Loucy (cell line): ENCODE measurements around the gene PIP5K1A.

Experiments used
- H2AFZ ChIP-seq: fragments of 200-600 bp; sonication (generic); 2 replicates; pipeline ENCODE4 v1.6.0; 2016; ENCODE audit warnings: antibody characterized with exemption, mild to moderate bottlenecking, low read length, moderate library complexity
- H3F3A ChIP-seq: fragments of 200-600 bp; 2 replicates; pipeline ENCODE4 v1.6.0; 2016; ENCODE audit warnings: antibody characterized with exemption, low read depth, mild to moderate bottlenecking
- H3K27me3 ChIP-seq: fragments of 200-600 bp; sonication (generic); 2 replicates; pipeline ENCODE4 v1.6.1; 2014; ENCODE audit warnings: low read length, mild to moderate bottlenecking; ENCODE audit not compliant: insufficient read depth, poor library complexity, severe bottlenecking
- H3K36me3 ChIP-seq: fragments of 200-600 bp; sonication (generic); 2 replicates; pipeline ENCODE4 v1.6.1; 2016; ENCODE audit warnings: low read length; ENCODE audit not compliant: insufficient read depth
- H3K4me1 ChIP-seq: fragments of 200-600 bp; sonication (generic); 2 replicates; pipeline ENCODE4 v1.5.1; 2014; ENCODE audit warnings: low read length, mild to moderate bottlenecking; ENCODE audit not compliant: insufficient read depth, poor library complexity, severe bottlenecking
- H3K4me2 ChIP-seq: fragments of 200-600 bp; sonication (generic); 2 replicates; pipeline ENCODE4 v1.6.0; 2014; ENCODE audit warnings: antibody characterized with exemption, low read length, low read depth, mild to moderate bottlenecking; ENCODE audit not compliant: poor library complexity, severe bottlenecking
- H3K4me3 ChIP-seq: fragments of 200-600 bp; sonication (generic); 2 replicates; pipeline ENCODE4 v1.5.1; 2014; ENCODE audit warnings: low read length, mild to moderate bottlenecking, mixed read lengths; ENCODE audit not compliant: poor library complexity, severe bottlenecking
- H3K79me2 ChIP-seq: fragments of 200-600 bp; sonication (generic); 2 replicates; pipeline ENCODE4 v1.6.1; 2014; ENCODE audit warnings: low read length; ENCODE audit not compliant: insufficient read depth
- H3K9ac ChIP-seq: fragments of 200-600 bp; sonication (generic); 2 replicates; pipeline ENCODE4 v1.6.0; 2014; ENCODE audit warnings: mild to moderate bottlenecking, low read depth, low read length, moderate library complexity; ENCODE audit not compliant: poor library complexity, severe bottlenecking
- H3K9me2 ChIP-seq: fragments of 200-600 bp; sonication (generic); replicated peaks from 2 replicates; pipeline ENCODE4 v1.6.1; 2016; ENCODE audit warnings: low read depth, low read length, mixed read lengths
- H3K9me3 ChIP-seq: fragments of 200-600 bp; sonication (generic); 2 replicates; pipeline ENCODE4 v1.6.1; 2014; ENCODE audit warnings: mild to moderate bottlenecking, antibody characterized with exemption, low read length, low read depth; ENCODE audit not compliant: insufficient read depth
- H4K20me1 ChIP-seq: fragments of 200-600 bp; sonication (generic); 2 replicates; pipeline ENCODE4 v1.6.0; 2014; ENCODE audit warnings: antibody characterized with exemption, low read length, mild to moderate bottlenecking; ENCODE audit not compliant: insufficient read depth, poor library complexity, severe bottlenecking
- EZH2phosphoT487 ChIP-seq: fragments of 200-600 bp; IDR thresholded peaks from 2 replicates; pipeline ENCODE4 v1.6.1; 2018; ENCODE audit warnings: antibody characterized with exemption, mild to moderate bottlenecking, moderate library complexity, borderline replicate concordance
- TF ChIP-seq, protein P1 (sequence below): fragments of 200-600 bp; sonication (generic); conservative IDR thresholded peaks from 2 replicates; pipeline ENCODE4 v1.5.1; 2014; ENCODE audit warnings: mild to moderate bottlenecking, antibody characterized with exemption, low read length

PIP5K1A gene

DNA sequence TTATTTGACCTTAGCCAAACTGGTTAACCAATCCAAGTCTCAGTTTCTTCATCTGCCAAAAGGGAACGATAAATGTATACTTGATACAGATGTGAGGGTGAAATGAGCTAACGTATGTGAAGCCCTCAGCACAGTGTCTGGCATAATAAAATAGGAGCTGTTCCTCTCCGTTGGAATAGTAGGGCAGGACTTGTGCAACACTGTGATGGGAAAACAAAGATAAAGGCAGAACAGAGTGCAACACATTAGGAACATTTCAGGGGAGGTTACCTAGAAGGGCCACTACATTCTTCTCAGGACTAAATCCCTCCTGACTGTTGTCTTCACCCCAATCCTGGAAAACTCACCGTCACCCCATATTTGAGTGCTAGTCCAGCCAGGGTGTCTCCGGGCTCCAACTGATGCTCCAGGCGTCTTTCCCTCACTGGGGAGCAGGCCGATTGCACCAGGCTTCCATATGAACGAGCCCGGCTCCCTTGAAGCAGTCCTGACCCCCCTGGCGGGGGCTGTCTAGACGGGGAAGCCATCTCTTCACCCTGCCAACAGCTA is 33.5 kb upstream of the PIP5K1A start:
- peak overlapping the region; percentile 83 for H2AFZ ChIP-seq
- no peaks in the 10 kb centered on the region for H4K20me1 ChIP-seq
- no peaks in the 10 kb centered on the region for H3F3A ChIP-seq
- no peaks in the 10 kb centered on the region for H3K9me3 ChIP-seq
- peaks cover 22% of the 10 kb centered on the region for H3K4me1 ChIP-seq
- peaks cover 5% of the 10 kb centered on the region; the same call in 1 of the 2 replicates for H3K36me3 ChIP-seq
- peaks cover 39% of the 10 kb centered on the region for H3K79me2 ChIP-seq
- TF ChIP-seq, protein P1, sequence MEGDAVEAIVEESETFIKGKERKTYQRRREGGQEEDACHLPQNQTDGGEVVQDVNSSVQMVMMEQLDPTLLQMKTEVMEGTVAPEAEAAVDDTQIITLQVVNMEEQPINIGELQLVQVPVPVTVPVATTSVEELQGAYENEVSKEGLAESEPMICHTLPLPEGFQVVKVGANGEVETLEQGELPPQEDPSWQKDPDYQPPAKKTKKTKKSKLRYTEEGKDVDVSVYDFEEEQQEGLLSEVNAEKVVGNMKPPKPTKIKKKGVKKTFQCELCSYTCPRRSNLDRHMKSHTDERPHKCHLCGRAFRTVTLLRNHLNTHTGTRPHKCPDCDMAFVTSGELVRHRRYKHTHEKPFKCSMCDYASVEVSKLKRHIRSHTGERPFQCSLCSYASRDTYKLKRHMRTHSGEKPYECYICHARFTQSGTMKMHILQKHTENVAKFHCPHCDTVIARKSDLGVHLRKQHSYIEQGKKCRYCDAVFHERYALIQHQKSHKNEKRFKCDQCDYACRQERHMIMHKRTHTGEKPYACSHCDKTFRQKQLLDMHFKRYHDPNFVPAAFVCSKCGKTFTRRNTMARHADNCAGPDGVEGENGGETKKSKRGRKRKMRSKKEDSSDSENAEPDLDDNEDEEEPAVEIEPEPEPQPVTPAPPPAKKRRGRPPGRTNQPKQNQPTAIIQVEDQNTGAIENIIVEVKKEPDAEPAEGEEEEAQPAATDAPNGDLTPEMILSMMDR = no peak
- TF ChIP-seq EZH2phosphoT487 = no peak
- peak overlapping the region; percentile 93 for H3K4me3 ChIP-seq
- H3K27me3 ChIP-seq = no peaks in the 10 kb centered on the region
- peak overlapping the region; percentile 91 for H3K4me2 ChIP-seq
- H3K9me2 ChIP-seq = no peaks in the 10 kb centered on the region
- H3K9ac ChIP-seq = peak overlapping the region; percentile 84

DNA sequence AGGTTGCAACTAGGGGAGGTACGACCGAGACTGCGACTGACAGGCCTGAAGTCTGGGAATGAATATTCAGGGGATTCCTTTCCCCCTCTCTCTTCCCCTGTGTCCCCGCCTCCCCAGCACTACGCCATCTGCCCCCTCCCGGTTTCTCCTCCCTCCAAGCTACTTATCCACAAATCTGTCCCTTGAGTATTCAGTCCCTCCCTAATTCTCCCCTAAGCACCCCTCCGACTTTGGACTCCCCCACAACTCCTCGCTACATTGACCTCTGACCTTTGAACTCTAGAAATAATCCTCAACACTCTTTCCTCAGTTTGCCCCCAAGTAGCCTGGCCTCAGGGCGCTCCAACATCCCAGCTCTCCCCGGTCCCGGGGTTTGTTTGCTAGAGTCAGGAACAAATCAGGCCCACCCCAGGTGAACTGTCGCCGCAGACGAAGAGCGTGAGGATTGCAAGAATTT is 33.0 kb upstream of the PIP5K1A start:
- H4K20me1 ChIP-seq = no peaks in the 10 kb centered on the region
- no peaks in the 10 kb centered on the region for H3K9me2 ChIP-seq
- H3K27me3 ChIP-seq = no peaks in the 10 kb centered on the region
- peak overlapping the region; percentile 84 for H3K9ac ChIP-seq
- peaks cover 21% of the 10 kb centered on the region for H3K4me1 ChIP-seq
- H3K4me2 ChIP-seq = peak overlapping the region; percentile 91
- peaks cover 5% of the 10 kb centered on the region; the same call in 1 of the 2 replicates for H3K36me3 ChIP-seq
- peak overlapping the region; percentile 93 for H3K4me3 ChIP-seq
- H3F3A ChIP-seq = no peaks in the 10 kb centered on the region
- peak overlapping the region; percentile 83 for H2AFZ ChIP-seq
- no peaks in the 10 kb centered on the region for H3K9me3 ChIP-seq
- TF ChIP-seq, protein P1 = no peak
- no peak for TF ChIP-seq EZH2phosphoT487
- peaks cover 39% of the 10 kb centered on the region for H3K79me2 ChIP-seq

DNA sequence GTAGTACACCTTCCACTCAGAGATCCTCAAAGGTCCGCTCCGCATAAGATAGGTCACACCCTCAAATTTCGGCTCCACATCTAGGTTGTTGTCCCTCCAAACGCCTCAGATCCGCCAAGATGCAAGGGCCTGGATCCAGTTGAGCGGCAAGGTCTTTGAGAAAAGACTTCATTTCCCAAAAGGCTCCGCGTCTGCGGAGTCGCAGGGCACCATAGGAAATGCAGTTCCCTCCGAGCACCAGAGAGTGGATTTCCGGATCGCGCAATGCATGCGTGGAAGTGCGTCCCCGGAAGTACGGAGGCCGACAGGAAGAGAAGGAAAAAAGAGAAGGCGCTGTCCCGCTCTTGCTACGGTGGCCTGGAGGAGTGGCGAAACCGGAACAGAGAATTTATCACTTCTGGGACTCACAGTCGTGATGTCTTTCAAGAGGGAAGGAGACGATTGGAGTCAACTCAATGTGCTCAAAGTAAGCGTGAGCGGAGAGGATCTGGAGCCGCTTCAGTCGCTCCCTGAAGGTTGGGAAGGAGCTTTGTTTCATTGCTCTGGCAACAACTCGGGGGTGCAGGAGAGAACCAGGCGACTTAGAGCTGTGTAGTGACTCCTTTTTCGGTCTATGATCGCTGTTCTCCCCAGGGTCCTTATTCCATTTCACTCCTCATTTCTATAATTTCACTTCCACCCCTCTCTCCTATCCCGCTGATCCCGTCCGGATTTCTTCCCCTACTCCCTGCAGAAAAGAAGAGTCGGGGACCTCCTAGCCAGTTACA is 32.4 kb upstream of the PIP5K1A start, which contains the start of the genes LYSMD1 and SCNM1:
LYSMD1 (minus strand) TSS at position 165 of the 767 bp plus-strand sequence. CDS start 644 bp downstream, outside the sequence.
SCNM1 (plus strand) TSS at position 407 of the 767 bp plus-strand sequence; CDS start at position 416, 9 bp downstream.
- TF ChIP-seq EZH2phosphoT487 = no peak
- TF ChIP-seq, protein P1 = no peak
- no peaks in the 10 kb centered on the region for H3K9me2 ChIP-seq
- peak within 1 kb of the TSS; percentile 98 for H3K4me2 ChIP-seq
- peaks cover 5% of the 10 kb centered on the region; the same call in 1 of the 2 replicates for H3K36me3 ChIP-seq
- H3K9me3 ChIP-seq = no peaks in the 10 kb centered on the region
- no peaks in the 10 kb centered on the region for H4K20me1 ChIP-seq
- peak within 1 kb of the TSS; percentile 93 for H3K4me3 ChIP-seq
- H3K27me3 ChIP-seq = no peaks in the 10 kb centered on the region
- no peaks in the 10 kb centered on the region for H3F3A ChIP-seq
- H3K4me1 ChIP-seq = peaks cover 21% of the 10 kb centered on the region
- peak within 1 kb of the TSS; percentile 84 for H3K9ac ChIP-seq
- peak within 1 kb of the TSS; percentile 83 for H2AFZ ChIP-seq
- peaks cover 39% of the 10 kb centered on the region for H3K79me2 ChIP-seq
